K562 (cell line): ENCODE measurements around the gene USP20. TPM values are rescaled to one million over a fixed set of nuclear protein-coding genes. Genes with fewer than 3 reads are reported as not detected.
A peak's percentile ranks its signal among the peaks of the same experiment; 100 is the strongest.

ENCODE experiments used
- BRD4 ChIP-seq: fragments of 200-600 bp; sonication (generic); IDR thresholded peaks from 2 replicates; pipeline ENCODE4 v1.6.1; 2017; ENCODE audit warnings: inconsistent platforms
- DDX20 ChIP-seq: fragments of 450-650 bp; IDR thresholded peaks from 2 replicates; pipeline ENCODE4 v1.6.1; 2016; ENCODE audit warnings: missing genetic modification characterization, low read depth, mild to moderate bottlenecking, missing compliant biosample characterization, moderate library complexity
- KLF16 ChIP-seq: IDR thresholded peaks from 2 replicates; pipeline ENCODE4 v1.6.1; 2016; ENCODE audit warnings: antibody characterized with exemption
- TBL1XR1 ChIP-seq, 2 experiments: IDR thresholded peaks; 2 replicates each; pipeline ENCODE4 v1.6.1; 2012; ENCODE audit warnings: improper control_type of control experiment in 2 of 2, low read length in 2 of 2, mild to moderate bottlenecking in 1 of 2
- TCF7 ChIP-seq: sonication (generic); IDR thresholded peaks from 2 replicates; pipeline ENCODE4 v1.6.1; 2016; ENCODE audit warnings: antibody characterized with exemption, borderline replicate concordance
- ZBTB26 ChIP-seq: fragments of 450-650 bp; formaldehyde crosslinking; IDR thresholded peaks from 2 replicates; pipeline ENCODE4 v1.4.0; 2022; ENCODE audit warnings: missing genetic modification characterization
- polyA plus RNA-seq, 8 experiments: library from polyadenylated mRNA; depleted of rRNA in 4 of 8; stranded (reverse) in 5 of 8; unstranded in 3 of 8; fragments of >200 nt; fragmentation: Nextera tagmentation in 2 of 8; fragmentation: Illumina TruSeq in 1 of 8; extraction: Ambion mirVana in 2 of 8; extraction: Trizol in 1 of 8; gene quantifications; 2 replicates each; pipeline versions ENCODE4 v1.2.1 to v1.2.3, GENCODE V29; 2011 to 2014; ENCODE audit warnings: inconsistent platforms in 1 of 8, missing spikeins in 1 of 8
- total RNA-seq, 7 experiments: library from RNA; depleted of rRNA in 6 of 7; stranded (reverse); fragments of >200 nt in 6 of 7; fragmentation: Illumina TruSeq in 2 of 7; extraction: Trizol in 2 of 7; gene quantifications; 2 replicates each; pipeline versions ENCODE4 v1.2.1 to v1.2.3, GENCODE V29; 2011 to 2021; ENCODE audit warnings: low replicate concordance in 1 of 7
- TF ChIP-seq, protein P1 (sequence below): fragments of 250-450 bp; sonication (Bioruptor Pico); IDR thresholded peaks from 2 replicates; pipeline ENCODE4 v1.4.0; 2020; ENCODE audit warnings: mild to moderate bottlenecking, moderate library complexity
- TF ChIP-seq, protein P2 (sequence below), 2 experiments: fragments of 450-650 bp in 1 of 2; sonication (generic) in 1 of 2; formaldehyde crosslinking in 1 of 2; IDR thresholded peaks; 2 replicates each; pipeline versions ENCODE4 v1.7.1 to v1.9.0; 2016 to 2022; ENCODE audit warnings: inconsistent platforms in 1 of 2, mild to moderate bottlenecking in 1 of 2, missing genetic modification reagents in 1 of 2

USP20 gene
- total and polyA plus RNA-seq, 9 of the 15 experiments (the other 6 are each of a cell fraction or from before 2014, with no cell fraction given) = 1.9 to 136 (median 49.1) TPM

DNA sequence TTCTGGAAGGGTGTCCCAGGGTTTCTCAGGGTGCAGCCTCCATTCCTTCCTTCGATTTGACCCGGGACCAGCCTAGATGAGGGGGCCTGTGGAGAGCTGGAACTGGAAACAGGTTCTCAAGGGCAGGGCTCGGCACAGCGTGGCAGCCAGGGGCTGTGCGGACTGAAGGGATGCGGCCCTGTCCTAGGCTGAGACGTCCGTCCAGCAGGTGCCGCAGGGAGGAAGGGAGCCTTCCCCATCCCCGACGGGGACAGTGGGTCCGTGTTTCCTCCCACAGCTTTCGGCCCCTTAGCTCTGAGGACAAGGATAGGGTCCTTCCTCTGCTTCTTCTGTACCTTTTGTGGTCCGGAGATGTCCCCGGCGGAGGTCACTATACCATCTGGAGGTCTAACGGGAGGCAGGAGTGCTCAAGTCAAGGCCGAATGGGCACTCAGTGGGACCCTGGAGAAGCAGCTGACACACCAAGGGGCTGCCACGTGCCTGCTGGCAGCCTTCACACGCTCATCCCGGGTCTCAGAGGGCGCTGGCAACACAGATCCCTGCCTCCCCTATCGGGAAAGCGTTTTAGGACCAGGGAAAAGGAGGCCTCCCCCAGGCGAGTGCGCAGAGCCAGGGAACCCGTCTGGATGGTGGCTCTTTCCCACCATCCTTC lies 49.9 kb downstream of the USP20 start (continued):
- TF ChIP-seq, protein P1, sequence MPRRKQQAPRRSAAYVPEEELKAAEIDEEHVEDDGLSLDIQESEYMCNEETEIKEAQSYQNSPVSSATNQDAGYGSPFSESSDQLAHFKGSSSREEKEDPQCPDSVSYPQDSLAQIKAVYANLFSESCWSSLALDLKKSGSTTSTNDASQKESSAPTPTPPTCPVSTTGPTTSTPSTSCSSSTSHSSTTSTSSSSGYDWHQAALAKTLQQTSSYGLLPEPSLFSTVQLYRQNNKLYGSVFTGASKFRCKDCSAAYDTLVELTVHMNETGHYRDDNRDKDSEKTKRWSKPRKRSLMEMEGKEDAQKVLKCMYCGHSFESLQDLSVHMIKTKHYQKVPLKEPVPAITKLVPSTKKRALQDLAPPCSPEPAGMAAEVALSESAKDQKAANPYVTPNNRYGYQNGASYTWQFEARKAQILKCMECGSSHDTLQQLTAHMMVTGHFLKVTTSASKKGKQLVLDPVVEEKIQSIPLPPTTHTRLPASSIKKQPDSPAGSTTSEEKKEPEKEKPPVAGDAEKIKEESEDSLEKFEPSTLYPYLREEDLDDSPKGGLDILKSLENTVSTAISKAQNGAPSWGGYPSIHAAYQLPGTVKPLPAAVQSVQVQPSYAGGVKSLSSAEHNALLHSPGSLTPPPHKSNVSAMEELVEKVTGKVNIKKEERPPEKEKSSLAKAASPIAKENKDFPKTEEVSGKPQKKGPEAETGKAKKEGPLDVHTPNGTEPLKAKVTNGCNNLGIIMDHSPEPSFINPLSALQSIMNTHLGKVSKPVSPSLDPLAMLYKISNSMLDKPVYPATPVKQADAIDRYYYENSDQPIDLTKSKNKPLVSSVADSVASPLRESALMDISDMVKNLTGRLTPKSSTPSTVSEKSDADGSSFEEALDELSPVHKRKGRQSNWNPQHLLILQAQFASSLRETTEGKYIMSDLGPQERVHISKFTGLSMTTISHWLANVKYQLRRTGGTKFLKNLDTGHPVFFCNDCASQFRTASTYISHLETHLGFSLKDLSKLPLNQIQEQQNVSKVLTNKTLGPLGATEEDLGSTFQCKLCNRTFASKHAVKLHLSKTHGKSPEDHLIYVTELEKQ (CRISPR knock-in tag) = no peak
- TF ChIP-seq, protein P2, sequence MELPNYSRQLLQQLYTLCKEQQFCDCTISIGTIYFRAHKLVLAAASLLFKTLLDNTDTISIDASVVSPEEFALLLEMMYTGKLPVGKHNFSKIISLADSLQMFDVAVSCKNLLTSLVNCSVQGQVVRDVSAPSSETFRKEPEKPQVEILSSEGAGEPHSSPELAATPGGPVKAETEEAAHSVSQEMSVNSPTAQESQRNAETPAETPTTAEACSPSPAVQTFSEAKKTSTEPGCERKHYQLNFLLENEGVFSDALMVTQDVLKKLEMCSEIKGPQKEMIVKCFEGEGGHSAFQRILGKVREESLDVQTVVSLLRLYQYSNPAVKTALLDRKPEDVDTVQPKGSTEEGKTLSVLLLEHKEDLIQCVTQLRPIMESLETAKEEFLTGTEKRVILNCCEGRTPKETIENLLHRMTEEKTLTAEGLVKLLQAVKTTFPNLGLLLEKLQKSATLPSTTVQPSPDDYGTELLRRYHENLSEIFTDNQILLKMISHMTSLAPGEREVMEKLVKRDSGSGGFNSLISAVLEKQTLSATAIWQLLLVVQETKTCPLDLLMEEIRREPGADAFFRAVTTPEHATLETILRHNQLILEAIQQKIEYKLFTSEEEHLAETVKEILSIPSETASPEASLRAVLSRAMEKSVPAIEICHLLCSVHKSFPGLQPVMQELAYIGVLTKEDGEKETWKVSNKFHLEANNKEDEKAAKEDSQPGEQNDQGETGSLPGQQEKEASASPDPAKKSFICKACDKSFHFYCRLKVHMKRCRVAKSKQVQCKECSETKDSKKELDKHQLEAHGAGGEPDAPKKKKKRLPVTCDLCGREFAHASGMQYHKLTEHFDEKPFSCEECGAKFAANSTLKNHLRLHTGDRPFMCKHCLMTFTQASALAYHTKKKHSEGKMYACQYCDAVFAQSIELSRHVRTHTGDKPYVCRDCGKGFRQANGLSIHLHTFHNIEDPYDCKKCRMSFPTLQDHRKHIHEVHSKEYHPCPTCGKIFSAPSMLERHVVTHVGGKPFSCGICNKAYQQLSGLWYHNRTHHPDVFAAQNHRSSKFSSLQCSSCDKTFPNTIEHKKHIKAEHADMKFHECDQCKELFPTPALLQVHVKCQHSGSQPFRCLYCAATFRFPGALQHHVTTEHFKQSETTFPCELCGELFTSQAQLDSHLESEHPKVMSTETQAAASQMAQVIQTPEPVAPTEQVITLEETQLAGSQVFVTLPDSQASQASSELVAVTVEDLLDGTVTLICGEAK (IDR thresholded peaks at IDR 0.05) = no peak
- TF ChIP-seq, protein P2 (CRISPR knock-in tag; IDR thresholded peaks at IDR 0.05) = no peak
- TF ChIP-seq TCF7 = no peak
- 0 out of 2 replicates have a peak, but pooled peaks have one; percentile 20 for TF ChIP-seq ZBTB26 (CRISPR knock-in tag)
- TF ChIP-seq BRD4 = peak; percentile 90; the same call in 1 of the 2 replicates
- TF ChIP-seq DDX20 (tag) = no peak
- TF ChIP-seq KLF16 = no peak
- peak in 1 of 2 experiments; percentile 41; a peak in 1 of 4 replicates for TF ChIP-seq TBL1XR1 (IDR thresholded peaks at IDR 0.05; ENCODE audit: low read length in 2 of 2)
